ELR (cell line): ENCODE results near the gene PAK6.

ENCODE experiments used
- DNase-seq: peaks from one replicate; pipeline ENCODE4 v3.0.0-alpha.2; 2015; ENCODE audit warnings: low read depth

Gene PAK6

DNA sequence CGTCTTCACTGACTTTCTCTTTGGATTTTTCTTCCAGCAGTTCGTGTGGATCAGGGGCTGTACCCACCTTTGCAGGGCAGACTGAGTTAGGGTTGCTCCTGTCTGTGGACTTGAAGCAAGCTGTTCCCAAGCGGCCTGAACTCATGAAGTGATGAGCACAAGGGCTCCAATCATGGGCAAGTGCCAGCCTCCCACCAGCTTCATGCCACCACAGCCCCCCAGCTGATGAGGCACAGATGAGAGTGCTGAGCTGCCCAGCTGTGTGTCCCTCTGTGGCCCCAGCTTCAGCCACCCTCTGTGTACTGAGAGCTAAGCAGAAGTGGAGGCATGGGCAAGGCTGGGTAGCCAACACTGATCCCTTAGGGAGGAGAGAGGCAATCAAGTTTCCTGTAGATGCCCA, 72.1 kb downstream of the PAK6 start:
- no peak for DNase-seq

DNA sequence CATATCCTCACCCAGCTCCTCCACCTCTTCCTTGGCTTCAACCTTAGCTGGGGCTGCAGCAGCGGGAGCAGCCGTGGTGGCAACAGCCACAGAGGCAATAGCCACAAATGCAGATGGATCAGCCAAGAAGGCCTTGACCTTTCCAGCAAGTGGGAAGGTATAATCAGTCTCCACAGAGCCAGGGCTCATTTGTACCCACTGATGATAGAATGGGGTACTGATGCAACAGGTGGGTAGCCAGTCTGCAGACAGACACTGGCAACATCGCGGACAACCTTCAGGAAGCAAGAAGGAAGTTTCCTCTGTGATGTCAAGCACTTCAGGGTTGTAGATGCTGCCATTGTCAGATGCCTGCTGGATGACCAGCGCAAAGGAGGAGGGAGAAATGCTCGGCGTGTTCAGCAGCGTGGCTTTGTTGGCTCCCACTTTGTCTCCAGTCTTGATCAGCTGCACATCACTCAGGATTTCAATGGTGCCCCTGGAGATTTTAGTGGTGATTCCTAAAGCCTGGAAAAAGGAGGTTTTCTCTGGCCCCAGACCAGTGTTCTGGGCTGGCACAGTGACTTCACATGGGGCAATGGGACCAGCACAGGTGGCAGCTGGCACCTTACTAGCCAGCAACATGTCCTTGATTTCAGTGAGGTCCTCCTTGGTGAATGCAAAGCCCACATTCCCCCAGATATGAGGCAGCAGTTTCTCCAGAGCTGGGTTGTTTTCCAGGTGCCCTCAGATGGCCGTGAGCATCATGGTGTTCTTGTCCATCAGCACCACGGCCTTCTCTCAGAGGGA, 73.7 kb downstream of the PAK6 start:
- DNase-seq = no peak

DNA sequence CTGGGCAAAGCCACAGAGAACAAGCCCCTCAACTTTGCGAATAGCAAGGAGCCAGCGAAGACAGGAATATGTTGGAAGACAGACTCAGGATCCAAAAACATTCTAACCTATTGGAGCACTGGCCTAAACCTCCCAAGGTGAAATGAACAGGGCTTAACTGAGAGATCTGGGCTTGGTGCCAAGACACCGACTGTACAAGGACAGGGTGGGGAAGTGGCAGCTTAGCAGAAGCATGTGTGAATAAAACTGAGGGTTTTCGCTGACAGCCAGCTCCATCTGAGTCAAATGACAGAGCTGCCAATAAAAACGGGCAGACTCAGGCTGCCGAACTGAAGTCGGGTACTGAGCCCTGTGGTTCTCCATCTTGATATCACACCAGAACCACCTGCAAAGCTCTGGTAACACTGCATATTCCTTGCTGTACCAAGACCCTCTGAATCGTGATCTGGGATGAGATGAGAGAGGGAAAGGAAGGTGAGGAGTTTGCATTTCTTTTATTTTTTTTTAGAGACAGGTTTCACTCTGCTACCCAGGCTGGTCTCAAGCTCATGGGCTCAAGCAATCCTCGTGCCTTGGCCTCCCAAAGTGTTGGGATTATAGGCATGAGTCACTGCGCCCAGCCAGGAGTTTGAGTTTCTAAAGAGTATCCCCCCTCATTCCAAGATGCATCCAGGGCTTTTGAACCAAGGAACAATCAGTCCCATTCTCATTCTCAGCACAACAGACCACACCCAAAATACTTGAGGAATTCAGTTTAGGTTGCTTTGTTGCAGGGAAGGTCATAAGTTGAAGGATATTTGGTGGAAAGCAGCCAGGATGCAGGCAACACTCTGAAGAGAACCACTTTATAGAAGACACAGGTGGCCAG, 74.9 kb downstream of the PAK6 start:
- DNase-seq = no peak

DNA sequence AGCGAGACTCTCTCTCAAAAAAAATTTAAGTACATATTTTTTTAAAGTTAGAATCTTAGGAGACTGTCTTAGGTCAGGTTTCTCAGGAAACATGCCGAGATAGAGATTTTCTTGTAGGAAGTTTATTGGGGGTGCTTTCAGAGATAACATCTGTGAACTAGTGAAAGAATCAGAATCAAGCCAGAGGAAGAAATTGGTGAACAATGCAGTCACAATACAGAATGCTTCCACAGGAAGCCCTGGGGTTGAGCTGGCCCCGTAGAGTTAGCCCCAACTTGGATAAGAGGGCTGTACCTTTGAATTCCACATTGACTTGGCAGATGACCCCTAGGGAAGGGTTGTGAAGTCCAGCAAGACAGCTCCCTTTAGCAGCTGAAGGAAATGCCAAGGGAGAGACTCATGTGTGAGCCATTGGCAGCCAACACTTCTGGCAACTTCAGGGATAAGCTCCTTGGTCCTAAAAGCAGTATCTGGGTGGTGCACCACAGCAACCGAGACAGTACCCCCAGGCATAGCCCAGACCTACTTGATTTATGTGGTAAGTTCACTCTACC, 75.9 kb downstream of the PAK6 start:
- DNase-seq = peak; percentile 87

DNA sequence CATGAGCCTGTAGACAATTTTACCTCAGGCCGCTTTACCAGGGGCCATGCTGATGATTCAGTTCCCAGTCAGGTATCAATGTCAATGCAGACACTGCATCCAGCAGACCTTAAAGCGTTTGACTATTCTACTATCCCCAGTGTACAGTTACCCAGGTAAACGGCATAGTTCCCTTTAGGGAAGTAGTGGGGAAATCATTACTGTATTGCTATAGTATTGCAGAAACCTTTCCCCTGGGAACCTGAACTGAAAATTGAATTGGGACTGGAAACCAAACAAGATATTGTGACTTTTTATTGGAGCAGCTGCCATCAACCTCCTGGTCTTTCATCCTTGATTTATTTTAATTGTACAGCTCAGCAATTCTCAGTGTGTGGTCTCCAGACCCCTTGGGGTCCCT, 78.1 kb downstream of the PAK6 start:
- DNase-seq = no peak

DNA sequence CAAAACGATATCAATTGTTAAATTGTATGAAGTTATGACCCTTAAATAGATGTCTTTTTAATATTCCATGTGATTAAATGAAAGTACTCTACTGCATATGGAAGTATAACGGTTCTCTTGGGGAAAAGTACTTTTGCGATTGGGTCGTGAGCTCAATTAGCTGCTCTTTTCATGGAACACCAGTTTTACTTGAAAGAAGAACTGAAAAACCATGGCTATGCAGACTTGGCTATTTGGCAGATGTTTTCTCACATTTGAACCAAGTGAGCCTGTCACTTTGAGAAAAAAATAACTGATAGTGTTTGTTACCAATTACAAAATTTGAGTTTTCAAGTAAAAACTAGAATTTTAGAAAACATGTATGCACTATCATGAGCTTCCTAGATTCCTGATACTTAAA, 78.7 kb downstream of the PAK6 start:
- no peak for DNase-seq

DNA sequence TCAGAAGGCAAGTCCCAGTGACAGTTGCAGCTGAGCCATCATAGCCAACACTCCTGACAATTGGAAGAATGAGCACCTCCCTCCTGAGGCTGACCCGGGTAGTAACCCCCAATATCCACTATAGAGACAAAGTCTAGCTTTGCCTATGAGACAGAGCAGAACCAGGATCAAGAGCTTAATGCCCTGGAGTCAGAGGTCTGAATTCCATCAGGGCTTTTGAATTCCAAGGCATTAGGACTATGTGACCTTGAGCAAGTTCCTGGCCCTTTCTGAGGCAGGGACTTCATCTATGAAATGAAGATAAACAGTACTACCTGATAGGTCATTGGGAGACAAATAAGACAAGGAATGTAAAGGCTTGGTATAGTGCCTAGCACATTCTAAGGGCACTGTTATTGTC, 81.5 kb downstream of the PAK6 start:
- DNase-seq = no peak

DNA sequence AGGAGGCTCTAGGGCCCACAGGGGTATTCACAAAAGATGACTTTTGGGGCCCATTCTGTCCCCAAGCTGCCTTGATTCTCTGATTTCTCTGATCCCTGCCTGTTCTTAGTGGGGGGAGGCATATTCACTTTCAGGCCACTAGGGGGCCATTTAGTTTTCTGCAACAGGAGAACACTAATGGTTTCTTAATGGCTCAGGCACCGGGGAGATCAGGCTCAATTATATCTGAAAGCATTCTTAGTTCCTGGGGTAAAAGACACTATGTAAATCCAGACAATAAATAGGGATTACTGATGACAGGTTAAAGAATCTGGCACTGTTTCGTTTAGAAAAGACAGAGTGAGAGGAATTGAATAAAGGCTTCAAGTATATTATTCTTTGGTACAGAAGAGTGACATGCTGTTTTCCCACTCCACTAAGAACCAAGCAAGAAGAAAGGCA, 82.1 kb downstream of the PAK6 start:
- DNase-seq = peak; percentile 79

DNA sequence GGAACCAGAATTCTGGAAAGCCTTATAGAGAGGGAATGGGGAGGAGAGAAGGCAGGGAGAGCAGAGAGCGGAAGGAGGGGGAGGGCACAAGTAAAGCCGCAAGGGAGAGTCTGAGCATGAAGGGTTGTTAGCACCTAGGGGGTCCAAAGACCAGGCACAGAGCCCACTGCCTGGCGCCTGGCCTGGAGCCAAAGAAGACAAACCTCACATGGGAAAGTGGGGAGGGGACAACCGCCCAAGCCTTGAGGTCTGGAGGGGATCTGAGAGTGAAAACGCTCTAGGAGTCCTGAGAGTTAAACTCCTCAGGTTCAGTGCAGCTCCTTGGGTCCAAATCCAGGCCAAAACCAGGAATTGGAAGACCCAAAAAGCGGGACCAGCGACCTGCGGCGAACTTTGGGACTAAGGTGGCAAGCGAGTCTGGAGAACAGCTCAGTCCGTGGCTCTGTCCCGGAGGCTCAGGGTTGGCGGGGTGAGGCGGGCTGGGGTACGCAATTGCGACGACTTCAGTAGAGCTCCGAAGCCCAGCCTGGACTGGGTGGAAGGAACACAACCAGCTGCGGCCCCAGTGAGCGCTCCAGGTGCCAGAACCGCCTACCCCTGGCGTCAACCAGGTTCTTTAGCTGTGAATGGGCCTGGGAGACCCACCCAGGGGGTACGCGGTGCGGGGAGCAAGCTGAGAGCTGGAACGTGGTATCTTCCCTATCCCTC, 83.8 kb downstream of the PAK6 start:
- no peak for DNase-seq

DNA sequence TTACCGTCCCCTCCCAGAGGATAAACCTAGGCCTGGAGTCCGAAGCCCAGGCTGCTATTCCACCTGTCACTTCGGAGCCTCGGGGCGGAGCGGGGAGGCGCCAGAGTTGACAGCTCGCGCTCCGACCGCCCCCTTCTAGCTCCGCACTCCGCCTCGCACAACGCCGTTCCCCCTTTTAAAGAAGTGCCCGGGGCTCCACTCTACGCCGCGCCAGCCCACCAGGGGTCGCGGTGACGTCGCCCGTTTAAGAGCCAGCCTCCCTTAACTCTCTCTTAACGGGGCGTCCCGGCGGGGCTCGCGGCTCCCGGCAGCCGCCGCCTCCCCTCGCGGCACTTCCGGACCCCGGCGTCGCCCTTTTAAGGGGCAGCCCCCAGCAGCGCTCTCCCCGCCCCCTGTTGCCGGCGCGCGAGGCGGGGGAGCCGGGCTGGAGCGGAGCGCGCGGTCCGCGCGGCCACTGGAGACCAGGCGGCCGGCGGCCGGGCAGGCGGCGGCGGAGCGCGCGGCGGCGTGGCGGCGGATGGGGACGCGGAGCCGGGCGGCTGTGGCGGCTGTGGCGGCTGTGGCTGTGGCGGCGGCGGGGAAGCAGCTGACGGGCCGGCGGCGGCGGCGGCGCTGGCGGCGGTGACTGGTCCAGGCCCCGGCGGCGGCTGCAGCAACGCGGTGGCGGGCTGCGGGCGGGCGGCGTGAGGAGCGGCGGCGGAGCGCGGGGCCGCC, 84.5 kb downstream of the PAK6 start, which contains the start of gene INAFM2:
Gene INAFM2, plus strand, starts transcription at position 454 of the 714 bp plus-strand sequence. CDS start 364 bp downstream, outside the sequence.
- peak; percentile 92 for DNase-seq

DNA sequence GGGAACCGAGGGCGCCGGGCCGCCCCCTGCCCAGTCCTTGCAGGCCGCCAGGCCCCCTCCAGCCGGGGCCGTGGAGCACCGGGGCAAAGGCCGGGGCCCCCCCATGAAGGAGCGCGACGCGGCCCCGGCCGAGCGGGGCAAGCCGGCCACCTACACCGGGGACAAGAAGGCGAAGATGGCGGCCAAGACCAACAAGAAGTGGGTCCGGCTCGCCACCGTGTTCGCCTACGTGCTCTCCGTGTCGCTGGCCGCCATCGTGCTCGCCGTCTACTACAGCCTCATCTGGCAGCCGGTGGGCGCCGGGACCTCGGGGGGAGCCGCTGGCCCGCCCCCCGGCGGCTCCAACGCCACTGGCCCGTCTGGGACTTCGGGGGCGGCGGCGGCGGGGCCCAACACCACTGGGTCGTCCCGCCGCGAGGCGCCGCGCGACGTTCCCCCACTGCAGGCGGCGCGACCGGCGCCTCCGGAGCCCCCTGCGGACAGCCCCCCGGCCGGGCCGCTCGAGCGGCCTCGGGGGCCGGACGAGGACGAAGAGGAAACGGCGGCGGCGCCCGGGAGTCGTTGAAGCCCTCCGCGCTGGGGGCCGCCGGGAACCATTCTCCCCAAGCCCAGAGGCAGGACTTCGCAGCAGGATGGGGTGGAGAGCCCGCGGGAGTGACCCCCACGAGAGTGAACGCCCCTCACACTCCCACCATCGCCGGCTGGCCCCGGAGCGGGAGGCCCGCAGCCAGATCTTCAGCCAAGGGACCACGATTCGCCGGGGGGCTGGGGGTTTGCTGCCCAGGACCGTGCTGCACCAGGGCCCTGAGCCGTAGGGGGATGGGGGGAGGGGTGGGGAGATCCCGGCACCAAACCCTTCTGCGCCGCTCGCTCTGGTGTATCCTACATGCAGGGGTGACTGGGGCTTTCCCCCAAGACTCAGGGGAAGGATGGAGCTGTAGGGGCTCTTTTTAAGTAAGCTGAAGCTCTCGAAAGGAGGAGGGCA, 85.4 kb downstream of the PAK6 start:
- no peak for DNase-seq

DNA sequence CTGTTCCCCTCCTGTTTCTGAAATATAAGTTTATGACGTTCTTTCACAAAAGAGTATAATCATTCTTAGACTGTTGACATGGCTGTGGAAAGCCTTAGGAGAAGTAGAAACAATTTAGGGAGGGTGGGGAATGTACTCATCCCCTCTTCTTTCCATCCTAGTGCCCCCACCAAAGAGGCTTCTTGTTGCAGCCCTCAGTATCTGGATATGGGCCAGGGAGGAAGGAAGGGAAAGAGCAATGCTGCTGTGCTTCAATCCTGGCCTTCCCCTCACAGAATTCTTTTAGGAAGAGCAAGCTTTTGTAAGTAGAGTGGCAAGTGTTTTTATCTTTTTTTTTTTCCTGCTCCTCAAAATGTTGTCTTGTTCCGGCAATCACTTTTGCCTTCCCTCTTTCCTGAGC, 86.3 kb downstream of the PAK6 start:
- DNase-seq = no peak

DNA sequence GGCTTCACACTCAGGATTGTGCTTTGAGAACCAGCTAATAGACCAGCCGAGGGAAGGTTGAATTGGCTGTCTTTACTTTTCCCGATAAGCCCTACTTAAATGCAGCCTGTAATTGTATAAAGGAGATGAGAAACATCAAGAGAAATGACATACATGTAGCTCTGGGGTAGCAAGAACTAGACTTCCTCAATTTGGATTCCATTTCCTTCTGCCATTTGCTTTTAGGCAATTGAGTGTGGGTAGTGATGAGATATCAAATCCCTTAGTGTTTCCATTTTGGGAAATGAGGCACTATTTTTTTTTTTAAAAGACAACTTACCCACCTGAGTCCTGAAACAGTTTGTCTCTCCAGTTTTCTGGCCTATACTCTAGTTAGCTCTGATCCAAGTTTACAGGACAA, 86.8 kb downstream of the PAK6 start:
- DNase-seq = no peak
